Ureter (tissue), 1 donor: ENCODE results near the gene RGS11. TPM values are rescaled to one million over a fixed set of nuclear protein-coding genes. Genes with fewer than 3 reads are reported as not detected.
A peak's percentile ranks its signal among the peaks of the same experiment; 100 is the strongest.
"Not testable (repeated sequence)": the region's sequence is repeated elsewhere in the genome, so short reads cannot be mapped to it uniquely, and the experiment has no call there.

ENCODE experiments used
- DNase-seq: peaks from one replicate; pipeline ENCODE4 v3.0.0-alpha.2; 2020; ENCODE audit warnings: low spot score
- total RNA-seq: library from RNA; stranded (reverse); gene quantifications from one replicate; pipeline ENCODE4 v1.2.4, GENCODE V29; 2023
- donor health status: DM: yes; HTN: yes; CAD: no.

RGS11 gene
- total RNA-seq, 1 donor from 2014 or later, result 4.5 TPM

GRCh38 chr16:280991-281659 is 5.4 kb upstream of the RGS11 start:
- DNase-seq, result no peak

GRCh38 chr16:280552-280951 is 4.8 kb upstream of the RGS11 start, which contains the start of gene ARHGDIG:
ARHGDIG (plus strand) TSS chr16:280591; CDS start chr16:280681, 90 bp downstream.
- DNase-seq, result no peak

GRCh38 chr16:280005-280460 is 4.3 kb upstream of the RGS11 start:
- DNase-seq, result no peak

GRCh38 chr16:279531-279930 is 3.8 kb upstream of the RGS11 start:
- no peak for DNase-seq

GRCh38 chr16:278863-279366 is 3.2 kb upstream of the RGS11 start:
- DNase-seq, result peak; percentile 66

GRCh38 chr16:276426-277077 is 808 bp upstream of the RGS11 start:
- DNase-seq, result no peak

GRCh38 chr16:275041-275641 is 603 bp downstream of the RGS11 start:
- no peak for DNase-seq

- no peak for DNase-seq
Measured at GRCh38 chr16:273547-274421, 2.0 kb downstream of the RGS11 start.

- DNase-seq, result no peak
Measured at GRCh38 chr16:272633-273546, 2.9 kb downstream of the RGS11 start.

- no peak for DNase-seq
Measured at GRCh38 chr16:270381-271255, 5.1 kb downstream of the RGS11 start.

GRCh38 chr16:269061-269796 is 6.5 kb downstream of the RGS11 start:
- DNase-seq, result no peak

GRCh38 chr16:268141-269053 is 7.3 kb downstream of the RGS11 start:
- DNase-seq, result no peak

- DNase-seq, result not testable (repeated sequence)
Measured at GRCh38 chr16:267562-267961, 8.2 kb downstream of the RGS11 start.

- DNase-seq, result no peak
Measured at GRCh38 chr16:266258-267164, 9.2 kb downstream of the RGS11 start.

- no peak for DNase-seq
Measured at GRCh38 chr16:265711-266110, 10.0 kb downstream of the RGS11 start.

- DNase-seq, result no peak
Measured at GRCh38 chr16:265002-265529, 10.7 kb downstream of the RGS11 start.
